HFF-Myc (cell line): ENCODE results near the gene SEPTIN8.

Source experiments
- DNase-seq: peaks from one replicate; pipeline ENCODE4 v3.0.0-alpha.2; 2011; ENCODE audit warnings: low read depth; ENCODE audit errors: extremely low read depth
- H3K4me3 ChIP-seq: replicated peaks from 2 replicates; pipeline ENCODE4 v1.5.1; 2011; ENCODE audit warnings: low read depth, mild to moderate bottlenecking, control low read depth, low read length
- TF ChIP-seq, protein P1 (sequence below): IDR thresholded peaks from 2 replicates; pipeline ENCODE4 v1.5.1; 2012; ENCODE audit warnings: mild to moderate bottlenecking, low read depth, low read length, control low read depth; ENCODE audit errors: missing control alignments

Gene SEPTIN8

DNA sequence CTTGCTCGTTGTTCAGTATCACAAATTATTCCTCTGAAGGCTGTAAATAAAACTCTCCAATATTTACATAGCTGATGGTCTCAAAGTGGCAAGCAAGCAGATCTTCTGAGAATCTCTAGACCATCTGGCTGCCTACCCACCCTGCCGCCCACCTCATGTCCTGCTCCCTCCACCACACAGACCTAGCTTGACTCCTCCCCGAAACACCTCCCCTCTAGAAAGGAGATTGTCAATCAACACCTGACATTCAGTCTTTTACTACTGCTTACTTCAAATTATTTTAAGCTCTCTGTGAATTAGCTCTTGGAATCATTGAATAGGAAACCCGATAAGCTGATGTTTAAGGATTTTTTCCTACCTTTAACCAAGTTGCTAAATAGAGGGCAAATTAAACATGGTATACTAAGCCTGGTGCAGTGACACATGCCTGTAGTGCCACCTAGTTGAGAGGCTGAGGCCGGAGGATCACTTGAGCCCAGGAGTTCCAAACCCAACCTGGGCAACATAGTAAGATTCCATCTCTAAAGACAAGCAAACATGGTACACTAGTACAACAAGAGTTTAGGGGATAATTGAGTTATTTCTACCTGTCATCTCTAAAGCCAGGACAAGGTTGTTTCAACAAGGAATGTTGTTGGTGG, 25.1 kb upstream of the SEPTIN8 start:
- TF ChIP-seq, protein P1, sequence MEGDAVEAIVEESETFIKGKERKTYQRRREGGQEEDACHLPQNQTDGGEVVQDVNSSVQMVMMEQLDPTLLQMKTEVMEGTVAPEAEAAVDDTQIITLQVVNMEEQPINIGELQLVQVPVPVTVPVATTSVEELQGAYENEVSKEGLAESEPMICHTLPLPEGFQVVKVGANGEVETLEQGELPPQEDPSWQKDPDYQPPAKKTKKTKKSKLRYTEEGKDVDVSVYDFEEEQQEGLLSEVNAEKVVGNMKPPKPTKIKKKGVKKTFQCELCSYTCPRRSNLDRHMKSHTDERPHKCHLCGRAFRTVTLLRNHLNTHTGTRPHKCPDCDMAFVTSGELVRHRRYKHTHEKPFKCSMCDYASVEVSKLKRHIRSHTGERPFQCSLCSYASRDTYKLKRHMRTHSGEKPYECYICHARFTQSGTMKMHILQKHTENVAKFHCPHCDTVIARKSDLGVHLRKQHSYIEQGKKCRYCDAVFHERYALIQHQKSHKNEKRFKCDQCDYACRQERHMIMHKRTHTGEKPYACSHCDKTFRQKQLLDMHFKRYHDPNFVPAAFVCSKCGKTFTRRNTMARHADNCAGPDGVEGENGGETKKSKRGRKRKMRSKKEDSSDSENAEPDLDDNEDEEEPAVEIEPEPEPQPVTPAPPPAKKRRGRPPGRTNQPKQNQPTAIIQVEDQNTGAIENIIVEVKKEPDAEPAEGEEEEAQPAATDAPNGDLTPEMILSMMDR, result no peak
- DNase-seq, result no peak
- no peak overlapping the region for H3K4me3 ChIP-seq

DNA sequence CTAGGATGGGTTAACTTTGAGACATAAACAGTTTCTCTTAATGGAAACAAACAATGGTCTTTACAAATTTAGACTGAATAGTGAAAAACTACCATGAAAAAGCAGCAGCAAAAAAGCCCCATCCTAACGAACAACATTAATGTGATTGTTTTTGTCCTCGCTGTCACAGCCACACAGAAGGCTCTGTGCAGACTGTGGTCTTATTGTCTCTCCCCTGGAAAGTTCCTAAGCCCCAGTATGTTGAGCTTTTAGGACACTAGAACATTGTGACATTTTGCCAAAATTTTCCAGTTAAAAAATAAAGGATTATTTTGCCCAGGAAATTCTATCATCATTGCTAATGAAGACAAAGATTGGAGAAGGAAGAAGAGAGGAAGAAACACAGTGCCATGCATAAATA, 23.5 kb upstream of the SEPTIN8 start:
- TF ChIP-seq, protein P1, result no peak
- no peak overlapping the region for H3K4me3 ChIP-seq
- no peak for DNase-seq

DNA sequence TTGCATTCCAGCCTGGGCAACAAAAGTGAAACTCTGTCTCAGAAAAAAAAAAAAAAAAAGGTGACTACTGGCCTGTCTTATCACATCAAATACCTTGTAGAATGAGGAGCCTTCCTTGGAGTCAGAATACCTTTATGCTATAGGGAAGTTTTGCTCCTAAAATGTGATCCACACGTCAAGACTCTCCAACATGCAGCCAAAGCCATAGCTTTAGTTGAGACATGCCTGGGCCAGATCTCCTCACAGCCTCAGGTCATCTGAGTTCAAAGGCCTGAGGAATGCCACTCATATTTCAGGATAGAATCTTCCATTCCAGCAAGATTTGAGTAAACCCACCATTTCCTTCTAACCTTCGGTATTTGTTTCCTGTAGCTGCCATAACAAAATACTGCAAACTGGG, 22.4 kb upstream of the SEPTIN8 start:
- DNase-seq, result no peak
- TF ChIP-seq, protein P1, result no peak
- no peak overlapping the region for H3K4me3 ChIP-seq

DNA sequence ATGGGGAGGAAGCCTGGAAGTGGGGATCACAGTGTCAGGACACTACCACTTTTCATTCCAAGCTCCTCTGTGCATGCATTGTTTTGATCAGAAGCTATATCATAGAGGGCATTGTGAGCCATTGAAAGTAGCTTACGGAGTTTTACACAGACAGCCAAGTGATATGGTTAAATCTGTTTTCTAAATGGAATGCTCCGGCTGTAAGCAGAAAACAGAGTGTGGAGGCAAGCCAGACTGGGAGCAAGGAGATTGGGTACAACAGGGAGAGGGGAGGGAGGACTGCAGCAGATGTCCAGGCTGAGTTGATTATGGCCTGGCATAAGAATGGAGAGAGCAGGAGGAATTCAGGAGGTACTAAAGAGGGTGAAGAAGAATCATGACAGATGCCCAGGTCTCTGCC, 20.6 kb upstream of the SEPTIN8 start:
- DNase-seq, result no peak
- TF ChIP-seq, protein P1, result no peak
- H3K4me3 ChIP-seq, result no peak overlapping the region

DNA sequence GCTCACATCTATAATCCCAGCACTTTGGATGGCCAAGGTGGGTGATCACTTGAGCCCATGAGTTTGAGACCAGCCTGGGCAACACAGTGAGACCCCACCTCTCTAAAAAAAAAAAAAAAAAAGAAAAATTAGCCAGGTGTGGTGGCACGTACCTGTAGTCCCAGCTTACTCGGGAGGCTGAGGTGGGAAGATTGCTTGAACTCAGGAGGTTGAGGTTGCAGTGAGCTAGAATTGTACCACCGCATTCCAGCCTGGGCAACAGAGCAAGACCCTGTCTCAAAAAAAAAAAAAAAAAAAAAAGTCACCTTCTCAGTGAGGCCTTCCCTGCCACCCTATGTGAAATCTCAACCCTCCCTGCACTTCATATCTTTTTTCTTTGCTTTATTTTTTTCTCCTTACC, 14.0 kb upstream of the SEPTIN8 start:
- TF ChIP-seq, protein P1, result no peak
- H3K4me3 ChIP-seq, result no peak overlapping the region
- no peak for DNase-seq

DNA sequence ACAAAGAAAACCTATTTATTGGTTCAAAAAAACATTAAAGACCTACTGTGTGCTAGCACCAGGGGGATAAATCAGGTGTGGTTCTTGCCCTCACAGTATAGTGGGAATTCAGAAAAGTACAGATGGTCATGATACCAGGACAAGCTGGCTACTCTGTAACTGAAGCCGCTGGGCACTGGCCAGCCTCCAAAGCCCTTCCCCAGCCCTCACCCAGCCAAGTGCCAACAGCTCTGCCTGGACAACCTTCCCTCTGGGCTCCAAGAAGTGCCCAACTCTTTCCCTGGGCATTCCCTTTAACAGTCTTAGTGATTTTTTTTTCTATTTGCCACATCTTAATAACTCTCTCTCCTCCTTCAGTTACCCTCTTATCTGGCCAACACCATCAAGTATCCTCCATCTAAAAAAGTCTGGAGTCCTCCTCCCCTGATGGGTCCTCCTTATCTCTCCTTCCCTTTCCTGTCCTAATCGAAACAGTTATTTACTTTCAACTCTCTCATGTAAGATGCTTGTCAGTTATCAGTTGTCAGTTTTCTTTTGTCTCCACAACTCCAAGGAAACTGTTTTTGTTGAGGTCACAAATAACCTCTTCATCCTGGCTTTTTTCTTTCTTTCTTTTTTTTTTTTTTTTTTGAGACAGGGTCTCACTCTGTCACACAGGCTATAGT, 13.3 kb upstream of the SEPTIN8 start:
- DNase-seq, result no peak
- H3K4me3 ChIP-seq, result no peak overlapping the region
- TF ChIP-seq, protein P1, result no peak
